ENCODE data around the gene FAM180B. TPM values are rescaled to one million over a fixed set of nuclear protein-coding genes. Genes with fewer than 3 reads are reported as not detected.

The FAM180B gene
- total and polyA plus RNA-seq, 10 of the 15 experiments (the other 5 are each of a cell fraction or from before 2014, with no cell fraction given) = 0.04 to 0.34 TPM; not detected in 8

GRCh38 chr11:47589118-47589517 is 2.6 kb downstream of the FAM180B start (continued):
- TF ChIP-seq CEBPZ (IDR thresholded peaks at IDR 0.05; ENCODE audit: low read depth, low read length) (no peak), MEF2B (IDR thresholded peaks at IDR 0.05; ENCODE audit: partially characterized antibody, poor library complexity, severe bottlenecking) (no peak), ZSCAN29 (IDR thresholded peaks at IDR 0.05) (no peak), MXI1 (IDR thresholded peaks at IDR 0.05; ENCODE audit: low read depth, low read length) (no peak), PBX3 (IDR thresholded peaks at IDR 0.05; ENCODE audit: insufficient replicate concordance, low read depth, low read length) (no peak), GABPA (IDR thresholded peaks at IDR 0.05; ENCODE audit: low read depth) (no peak), CHD1 (IDR thresholded peaks at IDR 0.05; ENCODE audit: low read depth, low read length) (no peak), SMC3 (IDR thresholded peaks at IDR 0.05; ENCODE audit: borderline replicate concordance, low read length) (no peak), HCFC1 (IDR thresholded peaks at IDR 0.05; ENCODE audit: low read length) (no peak)
- TF ChIP-seq, protein P1, sequence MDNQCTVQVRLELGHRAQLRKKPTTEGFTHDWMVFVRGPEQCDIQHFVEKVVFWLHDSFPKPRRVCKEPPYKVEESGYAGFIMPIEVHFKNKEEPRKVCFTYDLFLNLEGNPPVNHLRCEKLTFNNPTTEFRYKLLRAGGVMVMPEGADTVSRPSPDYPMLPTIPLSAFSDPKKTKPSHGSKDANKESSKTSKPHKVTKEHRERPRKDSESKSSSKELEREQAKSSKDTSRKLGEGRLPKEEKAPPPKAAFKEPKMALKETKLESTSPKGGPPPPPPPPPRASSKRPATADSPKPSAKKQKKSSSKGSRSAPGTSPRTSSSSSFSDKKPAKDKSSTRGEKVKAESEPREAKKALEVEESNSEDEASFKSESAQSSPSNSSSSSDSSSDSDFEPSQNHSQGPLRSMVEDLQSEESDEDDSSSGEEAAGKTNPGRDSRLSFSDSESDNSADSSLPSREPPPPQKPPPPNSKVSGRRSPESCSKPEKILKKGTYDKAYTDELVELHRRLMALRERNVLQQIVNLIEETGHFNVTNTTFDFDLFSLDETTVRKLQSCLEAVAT (IDR thresholded peaks at IDR 0.05) = no peak

Measured in GM12878 (cell line).